Activated CD4-positive, CD25-positive, alpha-beta regulatory T cell treated with anti-CD3 and anti-CD28 coated beads, Interleukin-2, amount 50 U/mL, for 24 hours (primary cell): Measurements from ENCODE around the gene THOC6.
"Not testable (repeated sequence)": the region's sequence is repeated elsewhere in the genome, so short reads cannot be mapped to it uniquely, and the experiment has no call there.

Experiments used
- ATAC-seq, 2 donors: fragments of 150-1000 bp; cut with Tn5 transposase; one replicate each; pipeline ENCODE4 v1.10.0; 2021; ENCODE audit warnings: mild to moderate bottlenecking in 1 of 2, moderate library complexity in 1 of 2

Gene THOC6

GRCh38 chr16:3057181-3058138, 33.6 kb downstream of the THOC6 start:
- no peak for ATAC-seq

- ATAC-seq, result peak; percentile 50 to 51
These were observed 34.5 kb downstream of the THOC6 start for GRCh38 chr16:3058139-3059030.

DNA sequence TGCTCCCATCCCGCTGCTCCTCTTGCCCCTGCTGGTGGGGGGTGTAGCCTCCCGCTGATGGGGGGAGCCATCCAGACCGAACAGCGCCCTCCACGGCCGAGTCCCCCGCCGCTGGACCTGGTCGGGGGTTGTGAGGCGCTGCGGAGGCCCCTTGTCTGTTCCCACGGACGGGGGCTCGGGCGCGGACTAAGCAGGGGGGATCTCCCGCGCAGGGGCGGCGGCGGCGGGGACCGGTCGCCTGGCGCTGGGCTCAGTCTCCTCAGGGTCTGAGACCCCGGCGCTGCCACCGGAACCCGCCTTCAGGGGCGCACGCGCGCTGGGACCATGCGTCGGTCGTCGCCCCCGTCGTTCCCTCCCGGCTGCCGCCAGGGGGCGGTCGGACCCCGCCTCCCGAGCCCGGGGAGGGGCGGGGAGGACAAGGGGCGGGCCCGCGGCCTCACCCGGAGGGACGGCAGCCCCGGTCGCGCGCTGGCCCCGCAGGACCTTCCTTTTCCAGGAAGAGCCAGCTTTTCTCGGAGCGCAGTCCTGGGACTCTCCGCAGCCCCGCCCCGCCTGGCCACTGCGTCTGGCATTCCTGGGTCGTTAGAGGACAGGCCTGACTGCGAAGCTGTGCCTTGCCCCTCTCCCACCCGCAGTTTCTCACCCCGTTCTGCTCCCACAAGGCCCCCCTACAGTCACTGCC, 35.3 kb downstream of the THOC6 start:
- peak; percentile 89 for ATAC-seq

GRCh38 chr16:3059723-3060242, 35.9 kb downstream of the THOC6 start:
- no peak for ATAC-seq

GRCh38 chr16:3060339-3061127, 36.7 kb downstream of the THOC6 start:
- ATAC-seq, result no peak

DNA sequence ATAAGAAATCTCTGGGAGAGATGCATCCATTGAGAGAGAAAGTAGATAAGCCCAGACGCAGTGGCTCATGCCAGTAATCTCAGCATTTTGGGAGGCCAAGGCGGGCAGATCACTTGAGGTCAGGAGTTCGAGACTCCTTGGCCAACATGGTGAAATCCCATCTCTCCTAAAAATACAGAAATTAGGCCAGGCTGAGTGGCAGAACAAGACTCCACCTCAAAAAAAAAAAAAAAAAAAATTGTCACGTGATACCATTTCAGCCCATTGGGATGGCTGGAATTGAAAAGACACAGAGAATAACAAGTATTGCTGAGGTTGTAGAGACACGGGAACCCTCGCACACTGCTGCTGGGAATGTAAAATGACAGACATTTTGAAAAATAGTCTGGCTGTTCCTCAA, 38.7 kb downstream of the THOC6 start:
- no peak for ATAC-seq

- no peak for ATAC-seq
These were observed 40.0 kb downstream of the THOC6 start for GRCh38 chr16:3063625-3064386.

DNA sequence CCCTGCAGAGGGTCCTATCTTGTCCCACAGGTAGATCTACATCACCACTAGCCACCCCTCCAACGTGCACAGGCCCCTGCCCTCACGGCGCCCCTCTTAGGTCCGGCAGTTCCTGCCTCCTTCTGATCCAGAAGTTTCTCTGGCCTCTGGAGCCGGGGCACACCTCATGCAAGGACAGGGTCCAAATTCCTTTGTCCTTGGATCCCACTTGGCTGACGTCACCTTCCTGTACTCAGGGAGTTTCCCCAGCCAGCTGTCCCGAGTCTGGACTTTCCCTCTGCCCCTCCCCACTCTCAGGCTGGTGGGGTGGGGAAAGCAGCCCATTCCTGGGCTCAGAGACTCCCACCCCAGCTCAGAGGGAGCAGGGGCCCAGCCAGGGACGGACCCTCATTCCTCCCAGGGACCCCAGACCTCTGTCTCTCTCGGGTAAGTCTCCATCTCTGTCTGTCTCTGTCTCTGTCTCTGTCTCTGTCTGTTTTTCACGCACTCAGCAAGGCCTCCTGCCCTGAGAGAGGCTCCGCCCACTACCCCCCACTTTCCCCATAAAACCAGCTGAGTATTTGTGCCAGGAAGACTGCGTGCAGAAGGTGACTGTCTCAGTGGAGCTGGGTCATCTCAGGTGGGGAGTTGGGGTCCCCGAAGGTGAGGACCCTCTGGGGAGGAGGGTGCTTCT, 41.4 kb downstream of the THOC6 start, which contains the start of gene IL32:
IL32 (plus strand) TSS at position 572 of the 673 bp plus-strand sequence. CDS start 172 bp downstream, outside the sequence.
- peak; percentile 67 for ATAC-seq

DNA sequence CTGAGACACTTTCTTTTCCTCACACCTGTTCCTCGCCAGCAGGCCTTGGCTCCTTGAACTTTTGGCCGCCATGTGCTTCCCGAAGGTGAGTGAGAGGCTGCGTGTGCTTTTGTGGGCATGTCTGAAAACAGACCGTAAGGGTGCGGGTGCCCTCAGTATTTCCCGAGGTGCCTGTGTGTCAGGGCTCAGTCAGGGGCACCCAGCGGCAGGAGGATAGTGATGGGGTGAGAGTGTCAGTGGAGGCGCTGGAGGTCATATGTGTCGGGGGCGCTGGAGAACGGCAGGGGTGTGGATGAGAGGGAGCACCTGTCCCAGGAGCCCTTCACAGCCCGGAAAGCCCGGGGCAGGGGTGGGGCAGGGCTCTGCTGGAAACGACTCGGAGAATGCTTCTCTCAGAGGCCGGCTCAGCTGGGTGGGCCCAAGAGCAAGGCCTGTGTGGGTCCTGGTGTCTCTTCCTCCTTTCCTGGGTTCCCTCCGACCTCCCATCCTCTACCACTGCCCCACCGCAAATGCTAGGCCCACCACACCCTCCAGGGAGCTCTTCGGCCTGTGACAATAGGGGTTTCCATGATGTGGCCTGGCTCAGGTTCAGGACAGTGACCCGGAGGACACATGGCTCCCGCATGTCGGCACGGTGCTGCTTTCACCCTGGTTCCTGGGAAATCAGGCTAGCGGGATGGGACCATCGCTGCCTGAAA, 42.1 kb downstream of the THOC6 start:
- peak; percentile 41 to 49 for ATAC-seq

- no peak for ATAC-seq
These were observed 42.6 kb downstream of the THOC6 start for GRCh38 chr16:3066440-3066748.

- no peak for ATAC-seq
These were observed 44.7 kb downstream of the THOC6 start for GRCh38 chr16:3068487-3068886.

DNA sequence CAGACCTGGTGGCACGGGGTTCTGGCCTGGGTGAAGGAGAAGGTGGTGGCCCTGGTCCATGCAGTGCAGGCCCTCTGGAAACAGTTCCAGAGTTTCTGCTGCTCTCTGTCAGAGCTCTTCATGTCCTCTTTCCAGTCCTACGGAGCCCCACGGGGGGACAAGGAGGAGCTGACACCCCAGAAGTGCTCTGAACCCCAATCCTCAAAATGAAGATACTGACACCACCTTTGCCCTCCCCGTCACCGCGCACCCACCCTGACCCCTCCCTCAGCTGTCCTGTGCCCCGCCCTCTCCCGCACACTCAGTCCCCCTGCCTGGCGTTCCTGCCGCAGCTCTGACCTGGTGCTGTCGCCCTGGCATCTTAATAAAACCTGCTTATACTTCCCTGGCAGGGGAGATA, 45.3 kb downstream of the THOC6 start:
- ATAC-seq, result not testable (repeated sequence)

DNA sequence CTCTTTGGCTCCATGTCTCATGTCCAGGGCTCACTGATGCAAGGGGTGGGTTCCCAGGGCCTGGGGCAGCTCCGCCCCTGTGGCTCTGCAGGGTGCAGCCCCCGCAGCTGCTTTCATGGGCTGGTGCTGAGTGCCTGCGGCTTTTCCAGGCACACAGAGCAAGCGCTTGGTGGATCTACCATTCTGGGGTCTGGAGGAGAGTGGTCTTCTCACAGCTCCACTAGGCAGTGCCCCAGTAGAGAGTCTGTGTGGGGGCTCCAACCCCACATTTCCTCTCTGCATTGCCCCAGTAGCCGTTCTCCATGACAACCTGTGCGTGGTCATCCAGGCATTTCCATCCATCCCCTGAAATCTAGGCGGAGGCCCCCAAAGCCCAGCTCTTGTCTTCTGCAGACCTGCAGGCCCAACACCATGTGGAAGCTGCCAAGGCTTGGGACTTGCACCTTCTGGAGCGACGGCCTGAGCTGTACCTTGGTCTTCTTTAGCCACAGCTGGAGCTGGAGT, 46.8 kb downstream of the THOC6 start:
- no peak for ATAC-seq

- no peak for ATAC-seq
These were observed 47.8 kb downstream of the THOC6 start for GRCh38 chr16:3071655-3072054.

DNA sequence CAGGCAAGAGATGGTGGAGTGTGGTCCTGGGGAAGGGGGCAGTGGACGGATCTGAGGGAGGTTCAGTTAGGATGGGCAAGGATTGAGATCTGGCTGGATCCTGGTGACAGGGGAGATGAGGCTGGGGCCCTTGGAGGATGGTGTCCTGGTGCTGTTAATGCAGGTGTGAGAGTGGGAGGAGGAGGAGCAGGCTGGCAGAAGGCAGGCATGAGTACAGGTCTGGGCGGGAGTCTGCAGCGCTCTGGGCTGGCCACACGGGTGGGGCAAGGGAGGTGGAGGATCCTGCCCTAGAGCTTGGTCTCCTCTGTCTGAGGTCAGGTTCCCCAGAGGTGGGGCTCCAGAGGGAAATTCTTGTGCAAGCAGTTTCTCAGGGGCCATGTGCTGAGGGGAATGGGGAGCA, 48.3 kb downstream of the THOC6 start:
- ATAC-seq, result not testable (repeated sequence)

- ATAC-seq, result peak; percentile 28 to 33
These were observed 48.9 kb downstream of the THOC6 start for GRCh38 chr16:3072576-3073263.

- ATAC-seq, result no peak
These were observed 49.6 kb downstream of the THOC6 start for GRCh38 chr16:3073448-3073847.

DNA sequence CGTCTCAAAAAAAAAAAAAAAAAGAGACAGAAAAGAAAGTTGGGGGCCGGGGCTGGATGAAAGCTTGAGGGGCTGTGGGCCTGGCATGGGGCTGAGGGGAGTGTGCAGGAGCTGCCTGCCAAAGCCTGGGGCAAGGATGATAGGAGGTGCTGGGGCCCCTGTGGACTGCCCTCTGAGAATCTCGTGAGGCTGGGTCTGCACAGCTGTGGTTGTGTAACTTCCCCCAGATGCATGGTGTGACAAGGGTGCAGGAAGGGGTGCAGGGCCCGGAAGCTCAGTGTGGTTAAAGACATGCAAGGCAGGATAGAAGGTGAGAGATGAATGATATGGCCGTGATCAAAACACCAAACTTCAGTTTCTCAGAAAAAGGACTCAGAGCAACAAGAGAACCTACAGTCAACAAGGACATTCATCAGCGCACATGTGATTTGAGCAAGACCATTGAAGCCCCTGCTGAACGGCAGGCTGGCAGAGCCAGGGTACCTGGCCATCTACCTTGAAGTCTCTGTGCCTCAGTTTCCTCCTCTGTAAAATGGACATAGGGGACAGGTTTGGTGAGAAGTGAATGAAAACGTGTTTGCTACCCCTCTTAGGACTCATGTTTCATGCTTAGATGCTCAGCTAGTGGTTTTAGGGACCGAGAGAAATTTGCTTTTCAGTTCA, 51.2 kb downstream of the THOC6 start:
- ATAC-seq, result peak; percentile 87 to 88
